ENCODE measurements around the gene CALCOCO1.

GRCh38 chr12:53720946-53721345 is 6.3 kb downstream of the CALCOCO1 start:
- no peak for TF ChIP-seq CTCF (IDR thresholded peaks at IDR 0.05; ENCODE audit: poor library complexity)
- TF ChIP-seq EZH2 (IDR thresholded peaks at IDR 0.05; ENCODE audit: borderline replicate concordance) = no peak

Measured in hepatocyte (in vitro differentiated cells).